HuH-7 (cell line): Measurements from ENCODE around the gene VAV2.
"Not testable (repeated sequence)": the region's sequence is repeated elsewhere in the genome, so short reads cannot be mapped to it uniquely, and the experiment has no call there.

Experiments used
- DNase-seq: peaks from one replicate; pipeline ENCODE4 v3.0.0; 2011; ENCODE audit warnings: low spot score

Gene VAV2

DNA sequence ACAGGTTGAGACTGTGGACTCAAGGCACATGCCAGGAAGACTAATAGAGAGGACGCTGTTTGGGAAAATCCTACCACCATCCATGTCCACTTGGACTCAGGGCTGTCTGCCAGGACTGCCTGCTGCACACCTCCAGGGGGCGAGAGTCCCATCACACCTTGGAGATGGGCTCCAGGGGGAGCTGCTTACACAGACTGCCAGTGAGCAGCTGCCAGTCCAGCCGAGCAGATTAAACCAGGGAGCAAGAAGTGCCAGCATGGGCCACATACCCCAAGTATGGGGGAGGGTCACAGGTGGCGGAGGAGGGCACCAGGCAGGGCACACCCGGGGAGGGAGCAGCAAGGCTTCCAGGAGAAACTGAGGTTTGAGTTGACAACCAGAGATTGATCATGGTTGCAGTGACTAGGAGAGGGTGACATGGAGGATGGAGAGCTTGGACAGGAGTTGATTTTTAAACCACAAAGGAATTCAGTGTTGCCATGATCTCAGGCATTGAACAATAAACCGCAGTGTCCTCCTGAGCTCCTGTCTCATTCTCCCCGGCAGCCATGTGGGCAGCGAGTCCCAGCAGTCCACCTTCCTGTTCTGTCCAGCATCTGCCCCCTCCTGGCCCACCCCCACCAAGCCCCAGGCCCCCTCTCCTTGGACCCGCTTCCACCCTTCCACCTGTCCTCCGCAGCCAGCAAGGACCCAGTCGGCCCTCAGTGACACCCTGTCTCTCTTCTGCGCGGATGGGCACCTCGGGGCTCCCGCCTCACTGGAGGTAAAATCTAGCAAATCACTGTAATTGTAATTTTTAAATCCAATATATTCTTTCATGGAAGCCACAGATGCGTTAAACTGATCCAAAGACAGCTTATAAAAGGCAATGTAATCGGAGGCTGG lies 3.1 kb upstream of the VAV2 start:
- DNase-seq = no peak

DNA sequence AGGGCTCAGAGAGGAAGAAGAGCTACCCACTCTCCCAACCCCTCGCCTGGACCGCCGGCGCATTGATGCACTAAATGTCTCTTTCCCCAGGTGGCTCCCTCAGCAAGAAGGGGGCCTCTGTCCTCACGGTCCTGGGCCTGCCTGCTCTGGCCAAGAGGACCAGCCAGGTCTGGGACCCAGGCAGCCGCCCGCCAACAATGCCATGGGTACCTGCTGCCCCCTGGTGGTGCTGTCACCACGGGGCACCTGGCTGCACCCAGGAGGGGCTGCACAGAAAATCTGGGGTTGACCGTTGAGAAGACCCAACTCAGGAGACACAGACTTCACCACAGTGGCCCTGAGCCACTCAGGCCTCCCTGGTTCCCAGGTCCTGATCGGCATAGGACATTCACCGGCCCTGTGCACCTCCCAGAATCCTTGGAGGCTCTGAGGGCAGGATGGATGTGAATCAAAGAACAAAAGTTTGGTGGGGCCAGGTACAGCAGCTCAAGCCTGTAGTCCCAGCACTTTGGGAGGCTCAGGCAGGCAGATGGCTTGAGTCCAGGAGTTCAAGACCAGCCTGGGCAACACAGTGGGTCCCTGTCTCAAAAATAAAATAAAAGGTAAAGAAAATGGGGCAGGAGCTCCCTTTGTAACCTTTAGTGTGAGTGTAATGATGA lies 2.4 kb upstream of the VAV2 start:
- DNase-seq = peak; percentile 94

GRCh38 chr9:133993635-133994253 lies 1.6 kb upstream of the VAV2 start:
- DNase-seq = no peak

DNA sequence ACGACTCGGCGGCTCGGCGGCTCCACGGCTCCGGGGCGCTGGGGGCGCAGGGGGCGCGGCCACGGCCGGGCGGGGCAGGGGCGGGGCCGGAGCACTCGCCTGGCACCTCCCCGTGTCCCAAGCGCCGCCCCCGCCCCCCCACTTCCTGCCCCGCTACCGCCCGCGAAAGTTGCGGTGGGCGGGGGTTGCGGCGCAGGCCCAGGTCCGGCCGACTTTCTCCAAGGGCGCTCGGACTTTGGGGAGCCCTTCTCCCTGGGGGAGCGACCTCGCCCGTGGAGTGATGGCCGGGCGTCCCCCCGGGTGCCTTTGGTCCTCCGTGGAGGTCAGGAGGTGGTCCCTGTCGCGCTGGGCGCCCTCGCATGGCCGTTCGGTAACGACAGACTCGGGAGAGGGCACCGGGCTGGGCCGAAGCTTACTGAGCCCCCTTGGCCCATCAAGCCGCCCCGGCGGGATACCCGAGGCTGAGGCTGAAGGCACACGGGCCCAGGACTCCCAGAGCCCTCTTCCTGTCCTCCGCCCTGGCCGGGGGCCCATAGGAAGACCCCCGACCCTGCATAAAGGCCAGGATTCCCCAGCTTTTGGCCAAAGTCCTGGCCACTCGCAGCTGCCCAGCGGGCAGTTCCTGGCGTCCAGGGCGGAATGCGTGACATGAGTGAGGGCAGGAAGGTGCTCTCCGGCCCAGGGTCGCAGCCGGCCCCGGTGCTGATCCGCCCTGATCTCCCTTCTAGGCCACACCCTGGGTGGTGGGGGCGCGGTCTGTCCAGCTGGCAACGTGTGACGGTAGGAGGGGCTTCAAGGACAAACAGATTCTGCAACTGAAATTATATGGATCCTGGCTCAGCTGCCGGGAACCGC lies 883 bp upstream of the VAV2 start:
- DNase-seq = peak; percentile 85

DNA sequence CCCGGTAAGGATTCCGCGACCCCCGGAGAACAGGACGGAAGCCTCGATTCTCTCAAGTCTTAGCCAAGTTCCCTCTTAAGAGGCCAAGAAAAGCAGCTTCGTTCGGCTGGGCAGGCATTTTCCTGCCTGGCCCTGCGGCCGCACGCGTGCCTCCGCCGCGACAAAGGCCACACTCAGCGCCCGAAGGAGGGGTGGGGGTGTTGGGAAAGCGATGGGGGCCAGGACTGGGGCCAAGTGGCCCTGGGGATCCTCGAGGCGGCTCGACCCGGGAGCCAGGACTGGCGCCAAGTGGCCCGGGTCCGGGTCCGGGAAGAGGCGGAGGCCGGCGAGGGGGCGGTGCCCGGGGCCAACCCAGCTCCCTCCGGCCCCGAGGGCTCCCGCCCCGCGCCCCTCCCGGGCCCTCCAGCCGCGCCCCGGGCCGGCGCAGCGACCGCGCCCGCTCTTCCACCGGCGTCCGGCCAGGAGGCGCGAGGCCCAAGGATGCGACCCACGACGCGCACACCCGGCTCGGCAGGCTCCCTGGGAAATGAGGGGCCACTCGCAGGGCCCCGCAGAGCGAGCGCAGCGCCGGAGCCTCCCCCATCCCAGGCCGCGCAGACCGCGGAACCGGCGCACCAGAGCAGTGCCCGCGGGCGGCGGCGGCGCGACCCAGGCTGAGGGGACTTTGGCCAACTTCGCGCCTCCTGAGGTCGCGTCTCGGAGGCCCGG lies 756 bp downstream of the VAV2 start:
- DNase-seq = no peak

- DNase-seq = no peak
Observed at GRCh38 chr9:133990366-133991213, 1.5 kb downstream of the VAV2 start.

GRCh38 chr9:133989625-133990365 lies 2.3 kb downstream of the VAV2 start:
- DNase-seq = no peak

GRCh38 chr9:133988771-133989170 lies 3.4 kb downstream of the VAV2 start:
- not testable (repeated sequence) for DNase-seq

DNA sequence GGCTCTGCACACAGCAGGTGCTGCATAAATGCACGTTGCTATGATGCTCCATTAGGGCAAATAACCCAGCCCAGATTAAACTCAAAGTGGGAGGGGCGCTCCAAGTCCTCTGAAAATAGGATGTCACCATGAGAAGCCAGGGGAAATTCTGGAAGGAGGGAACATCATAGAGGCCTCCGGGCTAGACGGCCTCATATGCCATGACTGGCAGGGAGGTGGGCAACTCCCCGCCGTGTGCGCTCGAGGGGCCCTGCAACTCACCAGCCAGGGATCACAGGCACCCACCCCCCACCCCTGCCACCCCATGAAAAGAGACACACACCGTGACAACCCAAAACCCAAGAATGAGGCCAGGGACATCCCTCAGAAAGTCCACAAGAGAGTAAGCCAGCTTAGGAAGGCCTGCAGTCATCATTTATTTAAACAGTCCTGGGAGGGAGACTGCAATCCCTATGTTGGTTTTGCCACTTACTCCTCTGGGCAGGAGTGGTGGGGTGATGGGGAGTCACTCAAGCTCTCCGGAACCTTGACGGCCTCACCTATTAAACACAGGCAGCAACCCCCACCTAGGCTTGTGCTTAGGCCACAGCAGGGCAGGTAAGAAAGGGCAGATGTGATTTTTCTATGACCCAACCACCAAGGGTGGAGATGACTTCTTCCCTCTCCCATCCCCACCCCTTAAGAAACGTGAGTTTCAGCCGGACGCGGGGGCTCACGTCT lies 4.0 kb downstream of the VAV2 start:
- DNase-seq = no peak

GRCh38 chr9:133987446-133987788 lies 4.7 kb downstream of the VAV2 start:
- no peak for DNase-seq

- DNase-seq = no peak
Observed at GRCh38 chr9:133986774-133987445, 5.2 kb downstream of the VAV2 start.

DNA sequence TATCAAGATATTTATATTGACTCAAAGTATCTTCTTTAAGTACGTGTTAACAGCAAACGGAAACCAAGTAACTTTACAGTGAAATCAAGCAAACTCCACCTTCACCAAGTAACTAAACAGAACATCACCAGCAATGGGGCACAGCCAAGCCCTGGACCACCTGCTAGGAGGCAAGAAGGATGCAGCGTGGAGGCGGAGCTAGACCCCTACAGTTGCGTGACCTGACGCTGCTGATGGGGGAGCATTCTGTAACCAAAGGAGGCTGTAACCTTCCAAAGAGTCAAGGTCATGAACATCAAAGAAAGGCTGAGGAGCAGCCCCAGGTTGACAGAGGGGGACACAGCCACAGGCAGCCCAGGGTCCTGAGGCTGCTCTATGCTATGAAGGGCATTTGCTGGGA lies 6.1 kb downstream of the VAV2 start:
- DNase-seq = no peak

DNA sequence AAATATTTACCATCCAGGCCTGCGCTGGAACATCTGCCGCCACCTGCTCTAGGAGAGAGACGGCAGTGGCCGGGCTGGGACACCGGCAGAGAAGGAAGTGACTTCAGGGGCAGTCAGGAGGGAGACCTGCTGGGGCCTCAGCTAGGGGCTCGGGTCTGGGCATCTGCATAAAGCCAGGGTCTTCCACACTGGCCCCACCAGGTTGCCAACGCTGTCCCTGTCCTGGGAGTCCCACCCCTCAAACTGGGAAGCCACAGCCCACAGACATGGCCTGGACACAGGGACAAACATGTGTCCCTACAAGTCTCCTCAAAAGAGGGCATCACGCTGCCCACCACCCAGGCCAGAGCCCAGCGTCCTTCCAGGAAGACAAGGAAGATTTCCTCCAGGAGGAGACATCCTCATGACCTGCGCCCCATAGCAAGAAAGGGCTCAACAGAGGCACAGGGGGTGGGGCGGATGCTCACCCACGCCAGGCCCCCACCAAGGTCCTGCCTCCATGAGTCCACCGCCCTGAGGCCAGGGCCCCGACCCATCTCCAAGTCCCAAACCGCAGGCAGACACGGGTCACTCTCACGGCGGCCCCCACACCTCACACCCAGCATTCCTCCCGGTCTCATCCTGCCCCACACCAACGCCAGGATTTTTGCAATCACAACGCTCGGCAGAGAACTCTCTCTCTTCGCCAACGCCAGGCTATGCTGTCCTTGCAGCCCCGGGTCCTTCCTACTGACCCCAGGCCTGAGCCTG lies 9.0 kb downstream of the VAV2 start:
- DNase-seq = no peak

- no peak for DNase-seq
Observed at GRCh38 chr9:133981958-133982681, 10.0 kb downstream of the VAV2 start.

DNA sequence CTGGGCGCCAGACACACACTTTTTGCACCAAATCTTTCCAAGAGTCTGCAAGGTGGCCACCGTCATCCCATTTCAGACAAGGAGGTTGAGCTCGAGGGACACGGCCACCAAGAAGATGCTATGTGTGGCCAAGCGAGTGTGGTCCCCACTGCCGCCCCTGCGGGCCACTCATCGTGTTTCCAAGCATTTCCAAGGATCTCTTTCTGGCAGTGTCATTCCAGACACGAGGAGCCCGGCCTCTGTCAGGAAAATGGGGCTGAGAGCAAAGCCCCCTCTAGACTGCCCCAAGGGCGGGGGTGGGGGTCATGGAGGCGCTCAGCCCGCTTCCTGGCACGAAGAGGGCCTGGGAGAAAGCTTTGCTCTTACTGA lies 10.6 kb downstream of the VAV2 start:
- DNase-seq = no peak

- DNase-seq = no peak
Observed at GRCh38 chr9:133980864-133981588, 11.1 kb downstream of the VAV2 start.
